Activated CD4-positive, alpha-beta T cell treated with anti-CD3 and anti-CD28 coated beads, Interleukin-2, Interleukin-6, amounts not matched to agents 100 ng/mL and 50 ng/mL, durations not matched to agents 16 hours and 8 hours (primary cell): ENCODE data around the gene GATB.

ENCODE experiments used
- DNase-seq: peaks from one replicate; pipeline ENCODE4 v3.0.0-alpha.2; 2020

Gene GATB

DNA sequence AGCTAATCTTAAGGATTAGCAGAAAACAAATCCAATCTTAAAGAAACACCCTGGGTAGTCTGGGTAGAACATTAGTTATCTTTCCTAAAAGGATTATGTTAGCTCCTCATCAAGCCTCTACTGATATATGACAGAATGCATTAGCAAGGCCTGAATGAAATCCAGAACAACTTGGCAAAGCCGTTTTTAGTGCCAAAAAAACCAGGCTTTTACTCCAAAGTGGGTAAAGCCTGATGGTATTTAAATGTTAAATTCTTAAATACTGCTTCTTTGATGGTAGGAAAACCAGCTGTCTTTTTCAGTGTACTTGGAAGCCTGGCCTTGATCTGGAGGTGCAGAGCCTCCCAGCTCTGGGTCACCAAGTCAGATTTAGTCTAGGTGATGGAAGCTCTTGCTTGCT is 120.4 kb downstream of the GATB start:
- no peak for DNase-seq

- no peak for DNase-seq
Observed at GRCh38 chr4:151638295-151638858, 122.4 kb downstream of the GATB start.

DNA sequence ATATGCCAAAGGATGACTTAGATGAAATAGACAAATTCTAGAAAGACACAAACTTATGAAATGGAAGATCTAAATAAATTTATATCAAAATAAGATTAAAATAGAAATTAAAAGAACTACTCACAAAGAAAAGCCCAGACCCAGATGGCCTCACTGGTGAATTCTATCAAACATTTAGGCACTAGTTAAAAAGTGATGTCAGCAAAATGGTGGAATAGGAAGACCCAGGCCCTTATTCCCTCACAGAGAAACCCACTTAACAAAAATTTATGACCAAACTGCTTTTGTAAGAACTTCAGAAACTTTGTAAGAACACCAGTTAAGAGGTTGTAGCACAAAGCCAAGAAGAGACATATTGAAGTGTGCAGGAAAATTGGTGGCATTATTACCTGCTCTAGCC is 129.5 kb downstream of the GATB start:
- DNase-seq: no peak

- no peak for DNase-seq
Observed at GRCh38 chr4:151629097-151629783, 131.6 kb downstream of the GATB start.

GRCh38 chr4:151628001-151628608 is 132.7 kb downstream of the GATB start:
- DNase-seq: no peak

- DNase-seq: no peak
Observed at GRCh38 chr4:151627491-151627890, 133.3 kb downstream of the GATB start.

GRCh38 chr4:151626751-151627150 is 134.1 kb downstream of the GATB start:
- DNase-seq: no peak

GRCh38 chr4:151626228-151626627 is 134.6 kb downstream of the GATB start:
- no peak for DNase-seq

- no peak for DNase-seq
Observed at GRCh38 chr4:151624626-151625565, 135.9 kb downstream of the GATB start.
